Fibroblast of the aortic adventitia (primary cell): Measurements from ENCODE around the gene CYB5R4. TPM values are rescaled to one million over a fixed set of nuclear protein-coding genes. Genes with fewer than 3 reads are reported as not detected.

Experiments used
- DNase-seq: peaks from one replicate; pipeline ENCODE4 v3.0.0-alpha.2; 2010; ENCODE audit warnings: low read depth
- H3K4me3 ChIP-seq: 2 replicates; pipeline ENCODE4 v1.5.1; 2011; ENCODE audit warnings: low read depth, mild to moderate bottlenecking, control low read depth, low read length, moderate library complexity
- total RNA-seq: library from RNA; depleted of rRNA; stranded (reverse); fragments of >200 nt; gene quantifications from 2 replicates; pipeline ENCODE4 v1.2.3, GENCODE V29; 2012; ENCODE audit warnings: low replicate concordance
- TF ChIP-seq, protein P1 (sequence below): IDR thresholded peaks from 2 replicates; pipeline ENCODE4 v1.5.1; 2011; ENCODE audit warnings: mild to moderate bottlenecking, low read length, control low read depth, inconsistent platforms; ENCODE audit not compliant: insufficient read depth

CYB5R4 gene
- total RNA-seq, 1 donor, result 7.2 TPM

DNA sequence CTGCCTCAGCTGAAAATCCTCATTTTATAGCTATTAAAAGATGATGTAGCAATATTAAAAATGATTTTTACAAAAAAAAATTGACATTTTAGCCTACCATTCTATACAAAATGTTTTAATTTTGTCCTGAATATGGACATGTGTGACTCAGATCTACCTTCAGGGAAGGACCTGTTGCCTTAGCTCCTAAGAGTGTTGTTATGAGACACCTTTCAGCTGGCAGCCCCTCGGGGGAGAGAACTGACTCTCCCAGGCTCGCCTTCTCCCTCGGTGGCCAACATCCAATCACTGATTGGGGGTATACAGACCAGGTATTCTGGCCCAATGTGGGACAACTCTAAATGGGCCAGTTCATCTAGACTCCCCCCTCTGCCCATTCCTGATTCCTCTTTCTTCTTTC, 141.6 kb downstream of the CYB5R4 start:
- TF ChIP-seq, protein P1, sequence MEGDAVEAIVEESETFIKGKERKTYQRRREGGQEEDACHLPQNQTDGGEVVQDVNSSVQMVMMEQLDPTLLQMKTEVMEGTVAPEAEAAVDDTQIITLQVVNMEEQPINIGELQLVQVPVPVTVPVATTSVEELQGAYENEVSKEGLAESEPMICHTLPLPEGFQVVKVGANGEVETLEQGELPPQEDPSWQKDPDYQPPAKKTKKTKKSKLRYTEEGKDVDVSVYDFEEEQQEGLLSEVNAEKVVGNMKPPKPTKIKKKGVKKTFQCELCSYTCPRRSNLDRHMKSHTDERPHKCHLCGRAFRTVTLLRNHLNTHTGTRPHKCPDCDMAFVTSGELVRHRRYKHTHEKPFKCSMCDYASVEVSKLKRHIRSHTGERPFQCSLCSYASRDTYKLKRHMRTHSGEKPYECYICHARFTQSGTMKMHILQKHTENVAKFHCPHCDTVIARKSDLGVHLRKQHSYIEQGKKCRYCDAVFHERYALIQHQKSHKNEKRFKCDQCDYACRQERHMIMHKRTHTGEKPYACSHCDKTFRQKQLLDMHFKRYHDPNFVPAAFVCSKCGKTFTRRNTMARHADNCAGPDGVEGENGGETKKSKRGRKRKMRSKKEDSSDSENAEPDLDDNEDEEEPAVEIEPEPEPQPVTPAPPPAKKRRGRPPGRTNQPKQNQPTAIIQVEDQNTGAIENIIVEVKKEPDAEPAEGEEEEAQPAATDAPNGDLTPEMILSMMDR, result no peak
- no peak for DNase-seq
- H3K4me3 ChIP-seq, result no peak overlapping the region

DNA sequence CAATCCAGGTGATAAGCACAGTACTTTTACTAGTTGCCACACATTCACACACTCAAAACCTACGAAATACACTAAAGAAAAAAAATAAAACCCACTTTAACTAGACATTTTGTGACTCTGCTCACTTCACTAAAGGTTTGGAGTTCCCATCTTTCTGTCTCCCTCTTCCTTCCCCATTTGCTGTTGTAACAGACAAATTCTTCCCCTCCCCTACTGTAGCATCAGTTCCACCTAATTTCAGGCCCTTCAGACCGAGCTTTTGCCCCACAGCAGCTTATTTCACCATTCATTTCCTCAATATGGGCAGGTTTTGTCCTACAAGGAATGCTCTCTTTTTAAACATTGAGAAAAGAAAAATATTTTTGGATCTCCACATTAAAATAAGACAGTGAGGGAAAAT, 142.7 kb downstream of the CYB5R4 start:
- DNase-seq, result no peak

DNA sequence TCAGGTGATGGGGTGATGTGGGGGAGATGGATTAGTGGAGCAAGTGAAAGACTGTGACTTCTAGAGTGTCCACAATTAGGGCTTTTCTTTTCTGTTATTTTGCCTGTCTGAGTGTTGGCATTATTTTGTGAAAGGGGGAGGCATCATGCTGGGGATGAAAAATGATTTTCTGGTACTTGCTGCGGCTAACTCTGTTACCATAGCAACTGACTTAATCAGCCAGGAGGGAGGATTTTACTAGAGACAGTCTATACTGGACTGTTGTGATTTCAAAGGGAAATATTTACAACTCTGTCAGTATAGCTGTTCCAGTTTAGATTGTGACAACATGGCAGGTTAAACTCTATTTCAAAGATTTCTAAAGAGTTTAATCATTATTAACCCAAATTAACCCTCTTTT, 143.6 kb downstream of the CYB5R4 start:
- H3K4me3 ChIP-seq, result no peak overlapping the region
- no peak for DNase-seq
- TF ChIP-seq, protein P1, result no peak

More for the DNA sequence above, 142.7 kb downstream of the CYB5R4 start:
- no peak overlapping the region for H3K4me3 ChIP-seq
- TF ChIP-seq, protein P1, result no peak

DNA sequence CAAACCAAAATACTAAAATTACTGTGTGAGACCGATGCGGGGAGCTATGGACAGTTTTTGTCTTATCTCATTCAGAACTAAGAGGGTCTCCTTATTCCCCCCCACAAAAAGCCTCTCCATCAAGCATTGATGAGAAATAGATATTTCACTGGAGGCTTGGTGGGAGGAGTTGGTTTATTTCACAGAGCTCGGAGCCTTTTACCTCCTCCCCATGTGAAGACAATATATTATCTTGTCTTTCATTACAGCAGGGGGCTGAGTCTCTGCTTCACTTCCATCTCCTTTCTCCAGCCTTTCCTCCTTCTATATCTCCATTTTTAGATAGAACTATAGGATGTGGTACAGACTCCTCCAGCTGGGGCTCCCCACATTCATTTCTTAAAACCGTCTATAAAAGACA, 144.2 kb downstream of the CYB5R4 start:
- no peak for DNase-seq
- no peak overlapping the region for H3K4me3 ChIP-seq
- TF ChIP-seq, protein P1, result no peak

DNA sequence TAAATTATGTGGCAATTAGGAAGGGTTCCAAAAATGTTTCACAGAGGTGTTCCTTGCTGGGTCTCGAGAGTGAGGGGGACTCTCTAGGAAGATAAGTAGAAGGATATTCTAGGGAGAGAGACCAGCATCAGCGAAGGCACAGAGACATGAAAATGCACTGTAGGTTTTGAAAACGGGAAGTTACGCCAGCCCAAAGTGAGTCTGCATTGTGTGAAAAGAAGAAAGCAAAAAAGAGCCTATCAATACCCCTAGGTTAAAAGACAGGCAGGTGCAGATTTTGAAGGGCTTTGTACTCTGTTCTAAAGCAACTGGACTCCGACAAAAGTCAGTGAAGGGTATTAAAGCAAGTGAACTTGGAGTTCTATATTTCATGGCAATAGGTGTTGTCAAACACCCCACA, 148.4 kb downstream of the CYB5R4 start:
- no peak overlapping the region for H3K4me3 ChIP-seq
- TF ChIP-seq, protein P1, result no peak
- no peak for DNase-seq

DNA sequence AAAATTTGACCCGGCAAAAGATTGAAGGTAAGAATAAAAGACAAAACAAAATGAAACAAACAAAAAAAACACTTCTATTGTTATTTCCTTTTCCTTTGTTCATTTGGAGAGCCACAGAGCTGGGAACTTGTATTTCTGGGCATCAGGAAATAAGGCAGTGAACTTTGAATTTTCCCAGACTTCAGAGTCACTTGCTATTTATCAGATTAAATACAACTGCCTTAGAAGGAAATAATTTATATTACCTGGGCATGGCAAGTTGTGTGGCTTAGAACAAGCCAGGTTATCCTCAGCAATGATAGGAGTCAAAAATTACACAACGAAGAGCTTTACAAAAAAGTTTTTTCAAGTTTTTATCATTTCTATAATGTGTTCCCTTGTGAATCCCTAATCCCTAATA, 153.9 kb downstream of the CYB5R4 start:
- H3K4me3 ChIP-seq, result no peak overlapping the region
- no peak for DNase-seq
- TF ChIP-seq, protein P1, result no peak

DNA sequence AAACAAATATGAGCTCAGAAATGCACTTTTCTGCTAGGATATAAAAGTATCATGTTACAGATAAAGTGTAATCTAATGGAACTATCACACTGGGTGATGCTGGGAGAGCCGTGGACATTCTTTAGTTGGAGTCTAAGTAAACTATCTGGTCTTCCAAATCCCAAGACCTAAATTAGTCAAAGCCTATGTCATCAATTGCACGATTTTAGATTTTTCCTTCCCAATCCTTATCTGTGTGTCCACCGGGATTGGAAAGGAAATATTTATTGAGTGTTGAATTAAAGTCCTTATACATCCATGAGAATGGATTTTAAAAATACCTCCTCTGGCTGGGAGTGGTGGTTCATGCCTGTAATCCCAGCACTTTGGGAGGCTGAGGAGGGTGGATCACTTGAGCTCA, 154.4 kb downstream of the CYB5R4 start:
- TF ChIP-seq, protein P1, result no peak
- no peak overlapping the region for H3K4me3 ChIP-seq

More for the DNA sequence above, 154.4 kb downstream of the CYB5R4 start:
- no peak for DNase-seq
